ENCODE data around the gene BMP6. TPM values are rescaled to one million over a fixed set of nuclear protein-coding genes. Genes with fewer than 3 reads are reported as not detected.
A peak's percentile ranks its signal among the peaks of the same experiment; 100 is the strongest.

Gene BMP6
- total RNA-seq, 4 donors from 2014 or later: 1.7 to 8.3 (median 3.3) TPM

GRCh38 chr6:7921632-7922092 is 195.8 kb downstream of the BMP6 start:
- Histone ChIP-seq H3K9me3 (no peaks in the 10 kb centered on the region), H3K36me3 (no peaks in the 10 kb centered on the region), H3K27ac (peak overlapping the region in 1 of 4 donors; percentile 4), H3K4me1 (peaks cover 0 to 12% of the 10 kb centered on the region in 2 donors), H3K4me3 (no peak overlapping the region), H3K27me3 (no peaks in the 10 kb centered on the region)
- TF ChIP-seq CTCF (IDR thresholded peaks at IDR 0.05 in 4 of 5, conservative IDR thresholded peaks at IDR 0.05 in 1 of 5) (no peak), POLR2A (IDR thresholded peaks at IDR 0.05) (no peak)
- ATAC-seq: peak; percentile 46 to 71
- DNase-seq: no peak
- in situ Hi-C loops (cut with MboI; ENCODE audit: low sequenced_read_pairs in 4 of 4): no loop called here
- intact Hi-C loops (cut with DNase I; ENCODE audit: low total_unique reads): no loop called here

GRCh38 chr6:7922596-7922995 is 196.7 kb downstream of the BMP6 start:
- H3K36me3 ChIP-seq: no peaks in the 10 kb centered on the region
- no peaks in the 10 kb centered on the region for H3K27me3 ChIP-seq
- ATAC-seq (no peak), DNase-seq (no peak)
- no peaks in the 10 kb centered on the region for H3K9me3 ChIP-seq
- intact Hi-C loops (cut with DNase I; ENCODE audit: low total_unique reads): no loop called here
- H3K4me3 ChIP-seq: no peak overlapping the region
- TF ChIP-seq POLR2A (IDR thresholded peaks at IDR 0.05): no peak
- no peak for TF ChIP-seq CTCF (IDR thresholded peaks at IDR 0.05 in 4 of 5, conservative IDR thresholded peaks at IDR 0.05 in 1 of 5)
- in situ Hi-C loops (cut with MboI; ENCODE audit: low sequenced_read_pairs in 4 of 4): no loop called here
- peaks cover 0 to 12% of the 10 kb centered on the region in 2 donors for H3K4me1 ChIP-seq
- no peak overlapping the region for H3K27ac ChIP-seq

GRCh38 chr6:7924867-7925266 is 199.0 kb downstream of the BMP6 start:
- TF ChIP-seq CTCF (IDR thresholded peaks at IDR 0.05 in 4 of 5, conservative IDR thresholded peaks at IDR 0.05 in 1 of 5) (no peak), POLR2A (IDR thresholded peaks at IDR 0.05) (no peak)
- Histone ChIP-seq H3K27ac (no peak overlapping the region), H3K27me3 (no peaks in the 10 kb centered on the region), H3K4me1 (no peaks in the 10 kb centered on the region), H3K4me3 (no peak overlapping the region), H3K9me3 (no peaks in the 10 kb centered on the region), H3K36me3 (no peaks in the 10 kb centered on the region)
- intact Hi-C loops (cut with DNase I; ENCODE audit: low total_unique reads): no loop called here
- DNase-seq (no peak), ATAC-seq (no peak)
- in situ Hi-C loops (cut with MboI; ENCODE audit: low sequenced_read_pairs in 4 of 4): no loop called here

Other genes with a start within 250 kb of the BMP6 start
- 1 to 10 TPM in 1 of 4 donors, under 1 TPM in 3; 0.31 to 1.1 (median 0.65) TPM for gene DSP, start 184.4 kb upstream of the BMP6 start, total RNA-seq
- 10 to 100 TPM; 14.3 to 16.6 (median 15.3) TPM for gene SNRNP48, start 135.9 kb upstream of the BMP6 start, total RNA-seq
- 10 to 100 TPM; 29.9 to 43.3 (median 38.8) TPM for gene TXNDC5, start 184.7 kb downstream of the BMP6 start, total RNA-seq

All from gastrocnemius medialis (tissue), 4 donors.